ENCODE measurements around the gene IFNAR2.
"Not testable (repeated sequence)": the region's sequence is repeated elsewhere in the genome, so short reads cannot be mapped to it uniquely, and the experiment has no call there.

Gene IFNAR2

GRCh38 chr21:33244082-33244778, 14.5 kb downstream of the IFNAR2 start:
- DNase-seq (ENCODE audit: low read depth) = no peak

- no peak for DNase-seq (ENCODE audit: low read depth)
Observed at GRCh38 chr21:33244779-33245105, 15.0 kb downstream of the IFNAR2 start.

- no peak for DNase-seq (ENCODE audit: low read depth)
Observed at GRCh38 chr21:33245289-33245918, 15.7 kb downstream of the IFNAR2 start.

GRCh38 chr21:33246506-33246905, 16.8 kb downstream of the IFNAR2 start:
- DNase-seq (ENCODE audit: low read depth) = no peak

GRCh38 chr21:33246963-33247362, 17.2 kb downstream of the IFNAR2 start:
- DNase-seq (ENCODE audit: low read depth) = no peak

GRCh38 chr21:33247599-33247998, 17.9 kb downstream of the IFNAR2 start:
- DNase-seq (ENCODE audit: low read depth) = no peak

GRCh38 chr21:33249331-33250002, 19.7 kb downstream of the IFNAR2 start:
- DNase-seq (ENCODE audit: low read depth) = no peak

- no peak for DNase-seq (ENCODE audit: low read depth)
Observed at GRCh38 chr21:33251119-33251518, 21.4 kb downstream of the IFNAR2 start.

GRCh38 chr21:33253382-33253781, 23.6 kb downstream of the IFNAR2 start:
- DNase-seq (ENCODE audit: low read depth) = not testable (repeated sequence)

GRCh38 chr21:33254766-33255165, 25.0 kb downstream of the IFNAR2 start:
- DNase-seq (ENCODE audit: low read depth) = no peak

GRCh38 chr21:33255404-33255803, 25.7 kb downstream of the IFNAR2 start:
- no peak for DNase-seq (ENCODE audit: low read depth)

- peak; percentile 24 for DNase-seq (ENCODE audit: low read depth)
Observed at GRCh38 chr21:33256019-33256418, 26.3 kb downstream of the IFNAR2 start.

- DNase-seq (ENCODE audit: low read depth) = no peak
Observed at GRCh38 chr21:33257094-33257803, 27.5 kb downstream of the IFNAR2 start.

GRCh38 chr21:33258475-33258874, 28.7 kb downstream of the IFNAR2 start:
- DNase-seq (ENCODE audit: low read depth) = no peak

GRCh38 chr21:33259428-33259827, 29.7 kb downstream of the IFNAR2 start:
- no peak for DNase-seq (ENCODE audit: low read depth)

- no peak for DNase-seq (ENCODE audit: low read depth)
Observed at GRCh38 chr21:33259995-33260394, 30.3 kb downstream of the IFNAR2 start.

GRCh38 chr21:33261635-33262034, 31.9 kb downstream of the IFNAR2 start:
- DNase-seq (ENCODE audit: low read depth) = no peak

- DNase-seq (ENCODE audit: low read depth) = no peak
Observed at GRCh38 chr21:33262921-33263320, 33.2 kb downstream of the IFNAR2 start.

- DNase-seq (ENCODE audit: low read depth) = no peak
Observed at GRCh38 chr21:33264561-33264960, 34.8 kb downstream of the IFNAR2 start.

- DNase-seq (ENCODE audit: low read depth) = no peak
Observed at GRCh38 chr21:33265664-33266049, 35.9 kb downstream of the IFNAR2 start.

- DNase-seq (ENCODE audit: low read depth) = peak; percentile 60
Observed at GRCh38 chr21:33266050-33266788, 36.5 kb downstream of the IFNAR2 start, which contains the start of gene IL10RB. TSS of gene IL10RB (plus strand) at chr21:33266367. CDS start at chr21:33266466, 99 bp downstream.

- DNase-seq (ENCODE audit: low read depth) = no peak
Observed at GRCh38 chr21:33266789-33267135, 37.0 kb downstream of the IFNAR2 start.
